ENCODE results near the gene LRP11. TPM values are rescaled to one million over a fixed set of nuclear protein-coding genes. Genes with fewer than 3 reads are reported as not detected.
A peak's percentile ranks its signal among the peaks of the same experiment; 100 is the strongest.

LRP11 gene
- total RNA-seq, 1 experiment from 2014 or later: 14.8 TPM

GRCh38 chr6:149867876-149868640 lies 3.9 kb upstream of the LRP11 start:
- Histone ChIP-seq H4K20me1 (ENCODE audit: control insufficient read depth, insufficient read depth, insufficient read length) (no peaks in the 10 kb centered on the region), H3K23ac (ENCODE audit: insufficient read length, low read depth, low read length) (no peak overlapping the region), H3T11ph (ENCODE audit: low read length) (no peak overlapping the region), H2BK15ac (ENCODE audit: low read depth, low read length) (no peak overlapping the region), H3K9ac (ENCODE audit: extremely low read depth, insufficient read length, low read length) (no peak overlapping the region), H3K27ac (ENCODE audit: insufficient read length, low read depth, low read length) (no peak overlapping the region), H2AFZ (ENCODE audit: low read length) (no peak overlapping the region), H3K23me2 (ENCODE audit: insufficient read length, low read depth, low read length, poor library complexity, severe bottlenecking) (peaks cover 9% of the 10 kb centered on the region), H2BK120ac (ENCODE audit: low read depth, low read length, poor library complexity, severe bottlenecking) (no peak overlapping the region), H2BK12ac (ENCODE audit: insufficient read length, low read depth, low read length) (no peak overlapping the region), H3K14ac (ENCODE audit: insufficient read depth, low read length) (no peak overlapping the region), H4K8ac (replicated peaks; ENCODE audit: insufficient read length, low read depth, low read length) (no peak overlapping the region), H3K56ac (ENCODE audit: insufficient read length, low read depth, low read length) (no peak overlapping the region), H4K5ac (ENCODE audit: insufficient read length, low read depth, low read length) (no peak overlapping the region), H3K4ac (ENCODE audit: low read depth, low read length) (no peak overlapping the region), H3K4me1 (ENCODE audit: insufficient read depth, low read length) (no peaks in the 10 kb centered on the region), H3K4me2 (ENCODE audit: insufficient read depth, insufficient read length, low read length) (peak overlapping the region; percentile 20), H3K79me1 (ENCODE audit: insufficient read depth, low read depth, low read length, poor library complexity, severe bottlenecking) (no peaks in the 10 kb centered on the region), H3K27me3 (ENCODE audit: insufficient read depth, low read length) (no peaks in the 10 kb centered on the region), H2BK20ac (ENCODE audit: low read depth, low read length, poor library complexity, severe bottlenecking) (no peak overlapping the region), H2AK5ac (ENCODE audit: insufficient read length, low read length) (no peak overlapping the region), H3K9me3 (ENCODE audit: control insufficient read depth, low read depth, low read length) (no peaks in the 10 kb centered on the region), H3K18ac (ENCODE audit: insufficient read length, low read depth, low read length) (no peak overlapping the region), H3K79me2 (ENCODE audit: insufficient read depth, low read length) (no peaks in the 10 kb centered on the region), H2BK5ac (ENCODE audit: insufficient read length, low read length) (no peak overlapping the region), H4K91ac (ENCODE audit: insufficient read length, low read depth, low read length) (no peak overlapping the region)
- peaks cover 7 to 8% of the 10 kb centered on the region in 2 experiments; a peak in 4 of 5 replicates for H3K9me3 Mint-ChIP-seq
- peaks cover 7% of the 10 kb centered on the region for H3K27me3 Mint-ChIP-seq (ENCODE audit: low read depth)
- H3K36me3 Mint-ChIP-seq (ENCODE audit: insufficient read depth in 1 of 3, low read depth in 3 of 3): peaks cover 0 to 2% (median 0%) of the 10 kb centered on the region in 3 experiments; a peak in 1 of 7 replicates
- H3K4me3 Mint-ChIP-seq: no peak overlapping the region; a peak in 1 of 5 replicates
- no peak for TF ChIP-seq CTCF (conservative IDR thresholded peaks at IDR 0.05)
- H3K4me1 Mint-ChIP-seq: peaks cover 11 to 21% of the 10 kb centered on the region in 2 experiments
- peak overlapping the region; percentile 64 to 72 (median 65); a peak in 5 of 7 replicates for H3K27ac Mint-ChIP-seq
- DNase-seq: peak; percentile 84
- WGBS (ENCODE audit: extremely low coverage, insufficient read length, low lambda C conversion rate): no CpG with 5 or more reads among the region's 4 CpGs

Measured in H9 (cell line).